GM19025 (cell line): Measurements from ENCODE around the gene URI1.
"Not testable (repeated sequence)": the region's sequence is repeated elsewhere in the genome, so short reads cannot be mapped to it uniquely, and the experiment has no call there.

Experiments used
- ATAC-seq: cut with Tn5 transposase; IDR thresholded peaks from one replicate; pipeline ENCODE4 v1.9.1; 2021; ENCODE audit warnings: mild to moderate bottlenecking, low read depth, moderate library complexity; ENCODE audit not compliant: unreplicated experiment

Gene URI1, protein sequence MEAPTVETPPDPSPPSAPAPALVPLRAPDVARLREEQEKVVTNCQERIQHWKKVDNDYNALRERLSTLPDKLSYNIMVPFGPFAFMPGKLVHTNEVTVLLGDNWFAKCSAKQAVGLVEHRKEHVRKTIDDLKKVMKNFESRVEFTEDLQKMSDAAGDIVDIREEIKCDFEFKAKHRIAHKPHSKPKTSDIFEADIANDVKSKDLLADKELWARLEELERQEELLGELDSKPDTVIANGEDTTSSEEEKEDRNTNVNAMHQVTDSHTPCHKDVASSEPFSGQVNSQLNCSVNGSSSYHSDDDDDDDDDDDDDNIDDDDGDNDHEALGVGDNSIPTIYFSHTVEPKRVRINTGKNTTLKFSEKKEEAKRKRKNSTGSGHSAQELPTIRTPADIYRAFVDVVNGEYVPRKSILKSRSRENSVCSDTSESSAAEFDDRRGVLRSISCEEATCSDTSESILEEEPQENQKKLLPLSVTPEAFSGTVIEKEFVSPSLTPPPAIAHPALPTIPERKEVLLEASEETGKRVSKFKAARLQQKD

GRCh38 chr19:29941828-29942403 lies at the start of gene URI1:
Gene URI1 (plus strand): TSS chr19:29942239. CDS start chr19:29942548, 309 bp downstream.
- peak; percentile 89 for ATAC-seq

DNA sequence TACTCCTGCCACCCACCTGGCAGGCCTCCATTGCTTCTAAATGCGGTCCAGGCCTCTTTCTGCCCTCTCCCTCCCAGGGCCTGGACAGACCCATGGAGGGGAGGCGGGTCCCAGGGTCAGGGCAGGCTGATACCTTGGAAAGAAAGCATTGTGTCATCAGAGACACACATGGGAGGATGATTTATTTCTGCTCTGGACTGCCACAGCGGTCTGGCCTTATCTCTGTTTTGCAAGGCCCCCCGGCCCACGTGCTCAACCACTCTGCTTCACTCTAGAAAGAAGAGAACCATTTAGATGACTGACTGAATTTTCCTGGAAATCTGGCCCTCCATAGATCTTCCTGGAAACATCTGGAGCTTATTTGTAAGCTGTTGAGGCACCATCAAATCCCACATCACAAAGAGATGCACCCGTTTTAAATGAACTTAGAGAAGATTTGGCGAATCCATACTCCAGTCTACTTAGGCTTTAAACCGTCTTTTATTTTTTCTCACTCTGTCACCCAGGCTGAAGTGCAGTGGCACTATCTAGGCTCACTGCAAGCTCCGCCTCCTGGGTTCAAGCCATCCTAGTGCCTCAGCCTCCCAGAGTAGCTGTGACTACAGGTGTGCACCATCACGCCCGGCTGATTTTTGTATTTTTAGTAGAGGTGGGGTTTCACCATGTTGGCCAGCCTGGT lies 48.3 kb upstream of the URI1 start:
- no peak for ATAC-seq

DNA sequence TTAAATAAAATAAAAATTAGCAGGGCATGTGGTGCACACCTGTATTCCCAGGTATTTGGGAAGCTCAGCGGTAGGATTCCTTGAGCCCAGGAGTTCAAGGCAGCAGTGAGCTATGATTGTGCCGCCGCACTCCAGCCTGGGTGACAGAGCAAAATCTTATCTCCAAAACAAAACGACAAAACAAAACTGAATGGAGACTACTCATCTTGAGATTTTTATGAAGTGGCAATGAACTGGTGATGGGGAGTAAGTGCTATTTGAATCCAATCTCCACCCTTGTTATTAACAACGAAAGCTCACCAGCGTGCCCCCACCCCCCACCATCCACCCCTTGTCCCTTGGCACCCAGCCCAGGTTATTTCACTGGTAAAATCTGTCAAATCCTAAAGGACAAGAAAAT lies 45.2 kb upstream of the URI1 start:
- ATAC-seq, result no peak

- ATAC-seq, result no peak
Measured at GRCh38 chr19:29897466-29897865, 44.6 kb upstream of the URI1 start.

- ATAC-seq, result no peak
Measured at GRCh38 chr19:29904017-29904416, 38.0 kb upstream of the URI1 start.

GRCh38 chr19:29908963-29909944 lies 32.8 kb upstream of the URI1 start:
- no peak for ATAC-seq

- no peak for ATAC-seq
Measured at GRCh38 chr19:29914933-29915332, 27.1 kb upstream of the URI1 start.

- not testable (repeated sequence) for ATAC-seq
Measured at GRCh38 chr19:29915832-29916231, 26.2 kb upstream of the URI1 start.

- ATAC-seq, result no peak
Measured at GRCh38 chr19:29917911-29918310, 24.1 kb upstream of the URI1 start.

- no peak for ATAC-seq
Measured at GRCh38 chr19:29918891-29919290, 23.1 kb upstream of the URI1 start.

- no peak for ATAC-seq
Measured at GRCh38 chr19:29922972-29923371, 19.1 kb upstream of the URI1 start.

DNA sequence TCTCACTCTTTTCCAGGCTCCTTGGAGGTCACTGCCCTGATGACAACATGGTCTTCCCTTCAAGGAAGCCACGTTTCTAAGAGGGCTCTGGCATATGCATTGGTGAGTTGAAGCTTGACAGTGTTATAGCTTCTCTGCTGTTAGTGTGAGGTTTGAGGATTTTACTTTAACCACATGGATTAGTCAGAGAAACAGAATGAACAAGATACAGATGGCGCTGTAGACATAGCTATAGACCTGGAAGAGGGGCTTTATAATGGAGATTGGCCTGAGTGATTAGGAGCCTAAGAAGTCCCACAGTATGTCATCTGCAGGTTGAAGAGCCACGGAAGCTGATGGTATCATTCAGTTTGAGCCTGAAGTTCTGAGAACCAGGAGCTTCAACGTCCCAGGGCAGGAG lies 18.4 kb upstream of the URI1 start:
- no peak for ATAC-seq

DNA sequence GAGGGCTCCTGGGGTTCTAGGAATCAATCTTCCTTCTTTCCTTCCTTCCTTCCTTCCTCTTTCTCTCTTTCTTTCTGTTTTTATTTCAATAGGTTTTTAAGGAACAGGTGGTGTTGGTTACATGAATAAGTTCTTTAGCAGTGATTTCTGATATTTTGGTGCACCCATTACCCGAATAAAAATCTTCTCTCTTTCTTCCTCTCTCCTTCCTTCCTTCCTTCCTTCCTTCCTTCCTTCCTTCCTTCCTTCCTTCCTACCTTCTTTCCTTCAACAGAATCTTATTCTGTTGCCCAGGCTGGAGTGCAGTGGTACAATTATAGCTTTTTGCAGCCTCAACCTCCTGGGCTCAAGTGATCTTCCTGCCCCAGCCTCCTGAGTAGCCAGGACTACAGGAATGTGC lies 16.0 kb upstream of the URI1 start:
- no peak for ATAC-seq

GRCh38 chr19:29926801-29927200 lies 15.2 kb upstream of the URI1 start:
- no peak for ATAC-seq

DNA sequence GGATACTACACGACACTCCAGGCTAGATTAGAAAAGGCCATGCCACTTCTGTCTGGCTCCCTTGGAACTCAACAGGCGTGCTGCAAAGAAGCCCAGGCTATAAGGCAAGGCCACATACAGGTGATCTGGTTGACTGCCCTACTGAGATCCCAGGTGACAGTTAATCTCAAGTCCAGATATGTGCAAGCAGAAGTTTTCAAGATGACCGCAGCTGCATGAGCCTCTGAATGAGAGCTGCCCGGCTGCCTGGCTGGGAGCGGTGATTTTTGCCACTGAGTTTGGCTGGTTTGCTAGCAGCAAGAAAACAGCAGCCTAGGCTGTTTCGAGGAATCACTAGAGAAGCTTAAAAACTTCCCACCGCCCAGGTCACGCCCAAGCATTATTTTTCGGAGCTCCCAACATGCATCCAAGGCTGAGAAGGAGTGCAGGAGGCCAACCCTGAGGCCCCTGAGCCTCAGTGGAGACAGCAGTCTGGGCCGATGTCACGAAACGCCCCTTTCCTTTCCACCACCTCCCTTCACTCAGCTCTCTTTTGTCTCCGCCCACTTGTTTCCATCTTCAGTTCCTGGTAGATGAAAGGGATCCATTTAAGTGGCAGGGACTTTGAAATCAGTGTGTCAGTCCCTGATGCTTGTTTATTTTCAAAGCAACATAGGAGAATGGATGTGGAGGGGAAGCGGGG lies 14.0 kb upstream of the URI1 start:
- ATAC-seq, result no peak

GRCh38 chr19:29928831-29929230 lies 13.2 kb upstream of the URI1 start:
- ATAC-seq, result no peak

GRCh38 chr19:29934257-29934656 lies 7.8 kb upstream of the URI1 start:
- no peak for ATAC-seq

GRCh38 chr19:29934781-29935180 lies 7.3 kb upstream of the URI1 start:
- no peak for ATAC-seq

- no peak for ATAC-seq
Measured at GRCh38 chr19:29936409-29936808, 5.6 kb upstream of the URI1 start.

GRCh38 chr19:29939628-29940027 lies 2.4 kb upstream of the URI1 start:
- ATAC-seq, result no peak
